ENCODE results near the gene BMP4. TPM values are rescaled to one million over a fixed set of nuclear protein-coding genes. Genes with fewer than 3 reads are reported as not detected.

BMP4 gene
- total RNA-seq, 1 donor = 7.6 TPM

DNA sequence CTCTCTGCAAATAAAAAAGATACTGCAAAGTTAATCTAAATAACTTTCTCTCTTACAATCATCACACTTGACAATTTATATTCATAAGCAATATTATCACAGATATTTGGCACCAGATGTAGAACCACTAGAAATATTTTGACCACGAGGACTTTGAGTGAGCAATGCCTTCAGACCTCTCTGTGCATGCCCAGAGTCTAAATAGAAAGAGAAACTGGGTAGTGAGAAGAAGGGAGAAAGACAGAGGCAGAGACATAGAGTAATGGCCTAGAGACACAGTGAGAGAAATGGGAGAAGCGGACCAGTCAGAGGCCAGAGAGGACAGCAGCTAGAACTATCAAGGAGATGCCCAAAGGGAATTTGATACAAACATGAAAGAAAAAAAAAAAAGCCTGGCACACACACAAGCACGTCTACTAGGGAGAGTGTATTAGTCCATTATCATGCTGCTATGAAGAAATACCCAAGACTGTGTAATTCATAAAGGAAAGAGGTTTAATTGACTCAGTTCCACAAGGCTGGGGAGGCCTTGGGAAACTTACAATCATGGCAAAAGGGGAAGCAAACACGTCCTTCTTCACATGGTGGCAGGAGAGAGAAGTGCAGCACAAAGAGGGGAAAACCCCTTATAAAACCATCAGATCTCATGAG is 41.1 kb downstream of the BMP4 start:
- no peak for DNase-seq (ENCODE audit: insufficient read length, low spot score, missing footprints)
- Histone ChIP-seq H3K9me3 (ENCODE audit: low read depth, low read length) (no peaks in the 10 kb centered on the region), H3K4me2 (ENCODE audit: insufficient read depth, low read length) (no peak overlapping the region), H3K79me2 (ENCODE audit: insufficient read depth, low read length) (no peaks in the 10 kb centered on the region), H3K4me1 (ENCODE audit: insufficient read depth, low read length) (no peaks in the 10 kb centered on the region), H3K27me3 (ENCODE audit: insufficient read depth, low read length) (peaks cover 4% of the 10 kb centered on the region), H4K20me1 (ENCODE audit: insufficient read depth, low read length) (no peaks in the 10 kb centered on the region), H3K36me3 (ENCODE audit: insufficient read depth, low read length) (no peaks in the 10 kb centered on the region), H3K27ac (ENCODE audit: low read depth, low read length) (no peak overlapping the region), H3K4me3 (ENCODE audit: insufficient read depth, low read length) (no peak overlapping the region), H2AFZ (ENCODE audit: low read length) (no peak overlapping the region)
- TF ChIP-seq, protein P1, sequence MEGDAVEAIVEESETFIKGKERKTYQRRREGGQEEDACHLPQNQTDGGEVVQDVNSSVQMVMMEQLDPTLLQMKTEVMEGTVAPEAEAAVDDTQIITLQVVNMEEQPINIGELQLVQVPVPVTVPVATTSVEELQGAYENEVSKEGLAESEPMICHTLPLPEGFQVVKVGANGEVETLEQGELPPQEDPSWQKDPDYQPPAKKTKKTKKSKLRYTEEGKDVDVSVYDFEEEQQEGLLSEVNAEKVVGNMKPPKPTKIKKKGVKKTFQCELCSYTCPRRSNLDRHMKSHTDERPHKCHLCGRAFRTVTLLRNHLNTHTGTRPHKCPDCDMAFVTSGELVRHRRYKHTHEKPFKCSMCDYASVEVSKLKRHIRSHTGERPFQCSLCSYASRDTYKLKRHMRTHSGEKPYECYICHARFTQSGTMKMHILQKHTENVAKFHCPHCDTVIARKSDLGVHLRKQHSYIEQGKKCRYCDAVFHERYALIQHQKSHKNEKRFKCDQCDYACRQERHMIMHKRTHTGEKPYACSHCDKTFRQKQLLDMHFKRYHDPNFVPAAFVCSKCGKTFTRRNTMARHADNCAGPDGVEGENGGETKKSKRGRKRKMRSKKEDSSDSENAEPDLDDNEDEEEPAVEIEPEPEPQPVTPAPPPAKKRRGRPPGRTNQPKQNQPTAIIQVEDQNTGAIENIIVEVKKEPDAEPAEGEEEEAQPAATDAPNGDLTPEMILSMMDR (IDR thresholded peaks at IDR 0.05; ENCODE audit: extremely low read depth, low read depth, low read length) = no peak

DNA sequence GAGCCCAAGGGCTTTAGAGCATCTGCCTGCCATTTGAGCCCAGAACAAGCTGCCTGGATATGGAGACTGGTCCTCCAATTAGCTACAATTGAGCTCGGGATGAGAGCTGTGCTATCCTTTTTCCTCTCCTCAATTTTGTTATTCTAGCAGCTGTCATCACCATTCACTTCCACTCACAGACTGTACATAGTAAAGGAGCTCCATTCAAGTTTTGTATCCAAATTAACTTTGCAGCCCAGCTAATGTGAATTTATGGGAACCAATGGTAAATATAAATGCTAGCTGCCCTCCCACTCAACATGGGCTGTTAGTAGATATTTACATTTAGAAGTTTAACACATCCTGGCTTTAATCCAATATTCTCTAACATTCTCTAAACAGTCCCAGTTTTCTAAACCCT is 44.6 kb downstream of the BMP4 start:
- no peak overlapping the region for H3K4me3 ChIP-seq (ENCODE audit: insufficient read depth, low read length)
- DNase-seq (ENCODE audit: insufficient read length, low spot score, missing footprints) = no peak
- H3K4me1 ChIP-seq (ENCODE audit: insufficient read depth, low read length) = no peaks in the 10 kb centered on the region

DNA sequence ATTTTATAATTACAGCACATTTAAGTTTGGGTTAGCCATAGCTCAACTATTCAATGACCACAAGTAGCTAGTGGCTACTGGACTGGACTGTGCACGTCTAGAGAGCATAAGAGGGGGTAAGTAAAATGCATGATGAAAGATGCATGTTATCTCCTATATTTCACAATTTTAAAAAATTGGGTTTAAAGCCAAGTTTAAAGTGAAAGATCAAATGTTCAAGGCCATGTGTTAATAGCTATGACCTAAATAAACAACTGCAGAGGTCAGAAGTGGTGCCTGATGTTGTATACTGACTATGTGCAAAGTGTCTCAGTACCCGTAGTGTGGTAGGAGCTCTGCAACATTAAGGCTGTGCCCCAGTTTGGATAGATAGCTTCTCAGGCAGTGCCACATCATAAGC is 48.2 kb downstream of the BMP4 start:
- no peak overlapping the region for H3K4me2 ChIP-seq (ENCODE audit: insufficient read depth, low read length)
- H3K4me3 ChIP-seq (ENCODE audit: insufficient read depth, low read length) = no peak overlapping the region
- H2AFZ ChIP-seq (ENCODE audit: low read length) = no peak overlapping the region
- H3K79me2 ChIP-seq (ENCODE audit: insufficient read depth, low read length) = no peaks in the 10 kb centered on the region
- no peak overlapping the region for H3K27ac ChIP-seq (ENCODE audit: low read depth, low read length)
- no peaks in the 10 kb centered on the region for H3K36me3 ChIP-seq (ENCODE audit: insufficient read depth, low read length)
- no peaks in the 10 kb centered on the region for H3K4me1 ChIP-seq (ENCODE audit: insufficient read depth, low read length)
- H4K20me1 ChIP-seq (ENCODE audit: insufficient read depth, low read length) = no peaks in the 10 kb centered on the region
- H3K27me3 ChIP-seq (ENCODE audit: insufficient read depth, low read length) = no peaks in the 10 kb centered on the region
- peaks cover 4% of the 10 kb centered on the region for H3K9me3 ChIP-seq (ENCODE audit: low read depth, low read length)
- TF ChIP-seq, protein P1 (IDR thresholded peaks at IDR 0.05; ENCODE audit: extremely low read depth, low read depth, low read length) = no peak
- no peak for DNase-seq (ENCODE audit: insufficient read length, low spot score, missing footprints)

More for the DNA sequence above, 44.6 kb downstream of the BMP4 start:
- TF ChIP-seq, protein P1 (IDR thresholded peaks at IDR 0.05; ENCODE audit: extremely low read depth, low read depth, low read length) = no peak
- Histone ChIP-seq H4K20me1 (ENCODE audit: insufficient read depth, low read length) (no peaks in the 10 kb centered on the region), H3K27me3 (ENCODE audit: insufficient read depth, low read length) (no peaks in the 10 kb centered on the region), H3K27ac (ENCODE audit: low read depth, low read length) (no peak overlapping the region), H3K36me3 (ENCODE audit: insufficient read depth, low read length) (no peaks in the 10 kb centered on the region), H3K9me3 (ENCODE audit: low read depth, low read length) (no peaks in the 10 kb centered on the region), H3K4me2 (ENCODE audit: insufficient read depth, low read length) (no peak overlapping the region), H3K79me2 (ENCODE audit: insufficient read depth, low read length) (no peaks in the 10 kb centered on the region), H2AFZ (ENCODE audit: low read length) (no peak overlapping the region)

DNA sequence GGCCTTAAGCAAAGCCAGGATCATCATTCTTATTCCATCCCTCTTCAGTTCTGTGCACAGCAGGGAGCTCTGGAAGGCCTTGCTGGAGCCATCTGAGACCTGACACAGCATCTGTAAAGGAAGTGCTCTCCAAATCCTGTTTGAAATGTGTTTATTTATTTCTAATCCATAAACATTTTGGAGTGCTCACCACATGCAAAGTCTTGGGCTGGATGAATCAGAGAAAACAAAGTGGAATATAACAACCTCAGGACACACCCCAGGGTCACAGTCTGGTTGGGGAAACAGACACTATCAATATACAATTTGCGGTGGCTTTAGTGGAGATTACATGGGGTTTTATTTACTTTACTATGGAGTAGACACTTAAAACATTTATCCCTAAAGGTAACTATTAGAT is 54.3 kb downstream of the BMP4 start:
- H3K27me3 ChIP-seq (ENCODE audit: insufficient read depth, low read length) = no peaks in the 10 kb centered on the region
- H3K27ac ChIP-seq (ENCODE audit: low read depth, low read length) = no peak overlapping the region
- H3K79me2 ChIP-seq (ENCODE audit: insufficient read depth, low read length) = no peaks in the 10 kb centered on the region
- H3K4me1 ChIP-seq (ENCODE audit: insufficient read depth, low read length) = no peaks in the 10 kb centered on the region
- no peak for DNase-seq (ENCODE audit: insufficient read length, low spot score, missing footprints)
- peaks cover 4% of the 10 kb centered on the region for H3K9me3 ChIP-seq (ENCODE audit: low read depth, low read length)
- TF ChIP-seq, protein P1 (IDR thresholded peaks at IDR 0.05; ENCODE audit: extremely low read depth, low read depth, low read length) = no peak
- no peaks in the 10 kb centered on the region for H4K20me1 ChIP-seq (ENCODE audit: insufficient read depth, low read length)
- H3K36me3 ChIP-seq (ENCODE audit: insufficient read depth, low read length) = no peaks in the 10 kb centered on the region
- no peak overlapping the region for H3K4me3 ChIP-seq (ENCODE audit: insufficient read depth, low read length)
- no peak overlapping the region for H3K4me2 ChIP-seq (ENCODE audit: insufficient read depth, low read length)
- H2AFZ ChIP-seq (ENCODE audit: low read length) = no peak overlapping the region
